OCI-LY7 (cell line): ENCODE data around the gene SLC22A12. TPM values are rescaled to one million over a fixed set of nuclear protein-coding genes. Genes with fewer than 3 reads are reported as not detected.

Source experiments
- BruUV-seq: library from RNA; stranded (reverse); fragments of 400-500 nt; replicated peaks from 2 replicates; lab custom pipeline; 2021; lab: Mats Ljungman, UMichigan
- CTCF ChIA-PET: fragments of 300-600 bp; sonication (Branson Sonifier 250); formaldehyde crosslinking; loops from one replicate; lab custom pipeline; 2022; ENCODE audit warnings: antibody characterized with exemption; ENCODE audit not compliant: unreplicated experiment; lab: Charles Lee
- POLR2A ChIA-PET: fragments of 300-600 bp; sonication (Branson Sonifier 250); formaldehyde crosslinking; loops from one replicate; lab custom pipeline; 2022; ENCODE audit warnings: antibody characterized with exemption; lab: Charles Lee
- DNase-seq: peaks from one replicate; pipeline ENCODE4 v3.0.0-alpha.2; 2015; ENCODE audit warnings: low spot score
- H2AFZ ChIP-seq: fragments of 200-600 bp; sonication (generic), shearing (Covaris generic); 2 replicates; pipeline ENCODE4 v1.6.1; 2014; ENCODE audit warnings: mild to moderate bottlenecking, antibody characterized with exemption, low read length, moderate library complexity
- H3K27ac ChIP-seq: fragments of 200-600 bp; sonication (generic); 2 replicates; pipeline ENCODE4 v1.5.1; 2014; ENCODE audit warnings: mixed run types, low read depth, mild to moderate bottlenecking, moderate library complexity, low read length, inconsistent platforms; ENCODE audit not compliant: poor library complexity, severe bottlenecking
- H3K36me3 ChIP-seq: fragments of 200-600 bp; sonication (generic); 2 replicates; pipeline ENCODE4 v1.6.1; 2014; ENCODE audit warnings: mild to moderate bottlenecking, antibody characterized with exemption, low read length, moderate library complexity, mixed read lengths; ENCODE audit not compliant: insufficient read depth
- H3K4me1 ChIP-seq: fragments of 200-600 bp; sonication (generic); 2 replicates; pipeline ENCODE4 v1.5.1; 2014; ENCODE audit warnings: mild to moderate bottlenecking, low read length; ENCODE audit not compliant: insufficient read depth, poor library complexity, severe bottlenecking
- H3K4me2 ChIP-seq: fragments of 200-600 bp; sonication (generic); 2 replicates; pipeline ENCODE4 v1.6.1; 2014; ENCODE audit warnings: mild to moderate bottlenecking, low read length
- H3K4me3 ChIP-seq: fragments of 200-600 bp; sonication (generic); 2 replicates; pipeline ENCODE4 v1.5.1; 2014; ENCODE audit warnings: mild to moderate bottlenecking, low read depth, low read length; ENCODE audit not compliant: poor library complexity, severe bottlenecking
- H3K79me2 ChIP-seq: fragments of 200-600 bp; sonication (generic); 2 replicates; pipeline ENCODE4 v1.6.1; 2016; ENCODE audit warnings: low read depth, mild to moderate bottlenecking, low read length, moderate library complexity, mixed read lengths; ENCODE audit not compliant: insufficient read depth
- H3K9me2 ChIP-seq: fragments of 200-600 bp; sonication (generic); 2 replicates; pipeline ENCODE4 v1.6.1; 2016; ENCODE audit warnings: mild to moderate bottlenecking, low read length, mixed read lengths; ENCODE audit not compliant: insufficient read depth
- H3K9me3 ChIP-seq: fragments of 200-600 bp; sonication (generic); 2 replicates; pipeline ENCODE4 v1.6.1; 2014; ENCODE audit warnings: mild to moderate bottlenecking, mixed run types, low read length, mixed read lengths
- H4K20me1 ChIP-seq: fragments of 200-600 bp; sonication (generic); 2 replicates; pipeline ENCODE4 v1.6.1; 2014; ENCODE audit warnings: mild to moderate bottlenecking, antibody characterized with exemption, low read length, moderate library complexity, mixed read lengths; ENCODE audit not compliant: insufficient read depth
- CTCF ChIP-seq: fragments of 200-600 bp; sonication (generic); conservative IDR thresholded peaks from 2 replicates; pipeline ENCODE4 v1.5.1; 2014; ENCODE audit warnings: mild to moderate bottlenecking, antibody characterized with exemption, low read length, moderate library complexity, mixed read lengths
- EZH2phosphoT487 ChIP-seq: fragments of 200-600 bp; sonication (generic); IDR thresholded peaks from 2 replicates; pipeline ENCODE4 v1.6.1; 2018; ENCODE audit warnings: low read depth, borderline replicate concordance, mild to moderate bottlenecking, mixed run types, antibody characterized with exemption, low read length, moderate library complexity, mixed read lengths
- intact Hi-C: fragments of 100-400 bp; cut with micrococcal nuclease; formaldehyde crosslinking; loops from one replicate; pipeline ENCODE4 v1.10.0; 2022; ENCODE audit not compliant: unreplicated experiment
- total RNA-seq, 2 experiments: library from RNA; depleted of rRNA in 1 of 2; stranded (reverse); fragments of >200 nt in 1 of 2; shearing (Covaris generic) in 1 of 2; gene quantifications; 2 replicates each; pipeline ENCODE4 v1.2.3, GENCODE V29; 2014 to 2022

SLC22A12 gene
- total RNA-seq, 2 experiments from 2014 or later = not detected

- H3K4me3 ChIP-seq = no peak overlapping the region
- ChIA-PET POLR2A (no interaction called here), CTCF (no interaction called here)
- H3K4me2 ChIP-seq = no peak overlapping the region
- intact Hi-C loops = no loop called here
- H3K9me3 ChIP-seq = no peaks in the 10 kb centered on the region
- no TSS peak for BruUV-seq
- H3K4me1 ChIP-seq = peaks cover 13% of the 10 kb centered on the region
- no peak overlapping the region for H2AFZ ChIP-seq
- DNase-seq = no peak
- H3K36me3 ChIP-seq = no peaks in the 10 kb centered on the region
- H3K27ac ChIP-seq = no peak overlapping the region
- no peaks in the 10 kb centered on the region for H3K9me2 ChIP-seq
- TF ChIP-seq EZH2phosphoT487 (no peak), CTCF (no peak)
- H4K20me1 ChIP-seq = no peaks in the 10 kb centered on the region
- no peaks in the 10 kb centered on the region for H3K79me2 ChIP-seq
Measured at GRCh38 chr11:64632654-64633053, 41.6 kb downstream of the SLC22A12 start.

GRCh38 chr11:64633555-64634159, 42.6 kb downstream of the SLC22A12 start:
- no TSS peak for BruUV-seq
- POLR2A ChIA-PET = no interaction called here
- H3K9me3 ChIP-seq = no peaks in the 10 kb centered on the region
- no peaks in the 10 kb centered on the region for H3K9me2 ChIP-seq
- TF ChIP-seq CTCF (no peak), EZH2phosphoT487 (no peak)
- no peak overlapping the region for H2AFZ ChIP-seq
- no peak overlapping the region for H3K4me3 ChIP-seq
- H3K27ac ChIP-seq = no peak overlapping the region
- DNase-seq = no peak
- no peak overlapping the region for H3K4me2 ChIP-seq
- intact Hi-C loops = no loop called here
- H3K36me3 ChIP-seq = no peaks in the 10 kb centered on the region
- H3K79me2 ChIP-seq = no peaks in the 10 kb centered on the region
- CTCF ChIA-PET = no interaction called here
- H3K4me1 ChIP-seq = peaks cover 18% of the 10 kb centered on the region
- no peaks in the 10 kb centered on the region for H4K20me1 ChIP-seq

GRCh38 chr11:64637334-64638017, 46.5 kb downstream of the SLC22A12 start:
- ChIA-PET CTCF (interaction anchor here (0.5 kb wide), 1 partner anchor 1646 kb away, joined by 3 read pairs; no protein-coding TSS in a partner anchor), POLR2A (no interaction called here)
- Histone ChIP-seq H3K4me3 (no peak overlapping the region), H2AFZ (no peak overlapping the region), H3K4me2 (no peak overlapping the region), H3K9me2 (no peaks in the 10 kb centered on the region), H3K9me3 (no peaks in the 10 kb centered on the region), H3K36me3 (no peaks in the 10 kb centered on the region), H3K79me2 (no peaks in the 10 kb centered on the region), H4K20me1 (no peaks in the 10 kb centered on the region), H3K4me1 (peaks cover 23% of the 10 kb centered on the region), H3K27ac (no peak overlapping the region)
- TF ChIP-seq EZH2phosphoT487 (no peak), CTCF (no peak)
- intact Hi-C loops = no loop called here
- no TSS peak for BruUV-seq
- no peak for DNase-seq
